Measurements from ENCODE around the gene LOXL3.

DNA sequence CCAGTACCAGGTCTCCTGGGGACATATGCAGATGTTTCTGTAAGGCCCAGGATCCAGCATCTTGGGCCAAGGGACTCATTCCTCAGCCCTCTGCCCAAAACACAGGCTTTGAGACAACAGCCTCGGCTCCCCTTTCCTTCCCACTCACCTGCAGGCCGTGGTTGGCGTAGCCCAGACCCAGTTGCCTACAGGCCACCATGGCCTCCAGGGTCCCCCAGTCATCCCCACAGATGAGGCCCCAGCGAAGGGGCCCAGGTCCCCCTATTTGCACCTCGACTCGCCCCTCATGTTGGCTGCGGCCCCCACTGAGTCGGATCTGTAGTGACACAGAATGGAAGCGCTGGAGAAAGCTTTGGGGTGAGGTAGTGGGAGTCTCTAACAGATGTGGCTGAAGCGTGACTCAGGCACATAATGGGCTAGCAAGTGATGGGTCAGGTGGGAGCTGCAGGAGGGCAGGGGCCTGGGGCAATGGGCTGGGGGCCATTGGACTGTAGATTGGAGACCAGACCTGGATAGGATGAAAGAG, 18.2 kb downstream of the LOXL3 start:
- TF ChIP-seq CTCF (optimal IDR thresholded peaks at IDR 0.05 in 1 of 3, IDR thresholded peaks at IDR 0.05 in 1 of 3, conservative IDR thresholded peaks at IDR 0.05 in 1 of 3; ENCODE audit: extremely low read depth in 1 of 3, insufficient read depth in 2 of 3, low read length in 3 of 3): no peak
- no peak for TF ChIP-seq EZH2 (IDR thresholded peaks at IDR 0.05; ENCODE audit: low read length)

All from keratinocyte (primary cell).